NCI-H2196 (cell line): Measurements from ENCODE around the gene GABRG3.
A peak's percentile ranks its signal among the peaks of the same experiment; 100 is the strongest.

Experiments used
- DNase-seq: peaks from one replicate; lab custom pipeline; 2025; ENCODE audit not compliant: unreplicated experiment; lab: John Stamatoyannopoulos, UW

The GABRG3 gene

GRCh38 chr15:27061739-27062138 lies 90.8 kb downstream of the GABRG3 start:
- DNase-seq: no peak

DNA sequence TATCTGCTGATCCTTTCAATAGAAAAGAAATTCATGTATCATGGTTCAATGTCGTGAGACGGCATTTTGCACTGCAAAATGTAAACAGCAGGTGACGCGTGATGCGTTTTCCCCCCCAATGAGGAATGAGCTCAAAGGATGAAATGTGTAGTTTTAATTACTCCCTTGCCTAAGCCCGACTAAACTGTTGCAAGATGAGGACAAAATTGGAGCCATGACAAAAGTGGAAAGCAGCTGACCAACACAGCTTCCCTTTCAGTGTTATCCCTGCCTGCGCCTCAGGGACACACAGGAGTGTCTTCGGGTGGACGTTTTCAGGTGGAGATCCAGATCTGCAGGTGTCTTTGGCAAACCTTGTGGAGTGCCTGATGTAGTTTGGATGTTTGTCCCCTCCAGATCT lies 92.0 kb downstream of the GABRG3 start:
- DNase-seq: peak; percentile 8

DNA sequence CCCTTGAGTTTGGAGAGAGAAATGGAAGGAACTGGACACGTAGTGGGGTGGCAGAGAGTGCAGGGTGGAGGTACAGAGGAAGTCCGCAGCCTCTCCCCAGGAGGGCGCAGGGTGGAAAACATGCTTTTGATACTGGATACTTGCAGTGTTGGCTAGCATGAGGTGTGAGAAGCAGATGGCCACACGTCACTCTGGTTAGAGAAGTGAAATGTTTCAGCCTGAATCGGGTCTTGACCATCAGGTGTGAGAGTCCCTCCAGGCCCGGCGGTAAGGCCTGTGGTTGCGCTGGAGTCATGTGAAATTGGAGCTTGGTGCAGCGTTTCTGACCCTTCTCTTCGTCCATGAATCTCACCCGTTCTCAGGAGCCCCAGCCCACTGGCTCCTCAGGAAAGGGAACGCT lies 93.1 kb downstream of the GABRG3 start:
- no peak for DNase-seq

DNA sequence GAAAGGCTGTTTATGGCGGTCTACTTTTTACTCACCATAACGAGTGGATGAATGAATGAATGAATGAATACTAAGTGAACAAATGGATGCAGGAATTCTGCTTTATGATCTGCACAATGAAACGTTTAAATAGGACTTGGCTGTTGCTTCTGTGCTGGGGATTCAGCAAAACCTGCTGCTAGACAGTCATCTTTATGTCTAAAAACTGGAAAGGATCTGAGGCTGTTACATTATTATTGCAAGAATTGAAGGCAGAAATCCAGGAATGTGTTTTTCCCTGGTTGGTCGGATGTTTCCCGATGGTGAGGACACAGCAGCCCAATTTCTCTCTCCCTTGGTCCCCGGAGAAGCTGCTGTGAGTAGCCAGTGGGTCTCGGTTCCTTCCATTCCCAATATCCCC lies 94.2 kb downstream of the GABRG3 start:
- no peak for DNase-seq

GRCh38 chr15:27065785-27066184 lies 94.8 kb downstream of the GABRG3 start:
- DNase-seq: no peak

GRCh38 chr15:27066446-27066845 lies 95.5 kb downstream of the GABRG3 start:
- no peak for DNase-seq

DNA sequence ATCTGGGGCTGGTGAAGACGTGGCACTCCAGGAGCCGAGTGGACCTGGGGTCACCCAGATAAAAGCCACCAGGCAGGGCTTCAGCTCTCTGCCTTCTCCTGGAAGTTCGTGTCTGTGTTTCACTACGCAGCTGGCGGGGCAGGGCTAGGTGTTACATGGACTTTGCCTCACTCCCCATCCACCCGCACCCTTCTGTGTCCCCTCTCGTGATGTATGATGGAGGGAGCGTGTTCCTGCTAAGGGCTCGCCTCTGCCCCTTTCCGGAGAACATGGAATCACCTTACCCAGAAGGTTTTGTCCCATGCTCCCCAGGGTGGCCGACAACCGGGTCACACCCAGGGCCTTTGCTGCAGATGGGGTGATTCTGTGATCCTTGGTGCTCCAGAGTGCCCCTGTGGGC lies 96.2 kb downstream of the GABRG3 start:
- DNase-seq: no peak

- DNase-seq: peak; percentile 4
Measured at GRCh38 chr15:27070841-27071240, 99.9 kb downstream of the GABRG3 start.

GRCh38 chr15:27074179-27074578 lies 103.2 kb downstream of the GABRG3 start:
- DNase-seq: no peak

- DNase-seq: no peak
Measured at GRCh38 chr15:27077790-27078189, 106.8 kb downstream of the GABRG3 start.

GRCh38 chr15:27081676-27082418 lies 110.9 kb downstream of the GABRG3 start:
- DNase-seq: no peak

GRCh38 chr15:27082526-27082925 lies 111.5 kb downstream of the GABRG3 start:
- no peak for DNase-seq

GRCh38 chr15:27084844-27085243 lies 113.9 kb downstream of the GABRG3 start:
- DNase-seq: peak; percentile 15

- no peak for DNase-seq
Measured at GRCh38 chr15:27086149-27086548, 115.2 kb downstream of the GABRG3 start.

DNA sequence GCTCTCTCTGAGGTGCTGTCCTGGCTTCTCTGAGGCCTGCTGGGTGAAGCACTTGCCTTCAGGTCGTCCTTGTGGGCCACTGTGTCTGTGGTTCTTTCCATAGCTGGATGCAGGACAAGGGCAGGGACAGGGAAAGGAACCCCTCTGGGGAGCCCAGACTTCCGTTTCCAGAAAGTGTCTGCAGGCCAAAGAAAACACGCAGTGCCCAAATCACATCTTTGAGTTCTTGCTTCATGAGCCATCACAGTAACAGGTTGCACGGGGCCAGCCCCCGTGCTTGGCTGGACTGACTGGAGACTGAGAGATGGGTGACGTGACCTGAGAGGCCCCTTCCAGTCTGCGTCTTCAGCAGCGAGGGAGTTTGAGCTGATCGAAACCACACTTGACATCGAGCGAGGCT lies 115.8 kb downstream of the GABRG3 start:
- no peak for DNase-seq

GRCh38 chr15:27087651-27088583 lies 116.9 kb downstream of the GABRG3 start:
- DNase-seq: no peak

DNA sequence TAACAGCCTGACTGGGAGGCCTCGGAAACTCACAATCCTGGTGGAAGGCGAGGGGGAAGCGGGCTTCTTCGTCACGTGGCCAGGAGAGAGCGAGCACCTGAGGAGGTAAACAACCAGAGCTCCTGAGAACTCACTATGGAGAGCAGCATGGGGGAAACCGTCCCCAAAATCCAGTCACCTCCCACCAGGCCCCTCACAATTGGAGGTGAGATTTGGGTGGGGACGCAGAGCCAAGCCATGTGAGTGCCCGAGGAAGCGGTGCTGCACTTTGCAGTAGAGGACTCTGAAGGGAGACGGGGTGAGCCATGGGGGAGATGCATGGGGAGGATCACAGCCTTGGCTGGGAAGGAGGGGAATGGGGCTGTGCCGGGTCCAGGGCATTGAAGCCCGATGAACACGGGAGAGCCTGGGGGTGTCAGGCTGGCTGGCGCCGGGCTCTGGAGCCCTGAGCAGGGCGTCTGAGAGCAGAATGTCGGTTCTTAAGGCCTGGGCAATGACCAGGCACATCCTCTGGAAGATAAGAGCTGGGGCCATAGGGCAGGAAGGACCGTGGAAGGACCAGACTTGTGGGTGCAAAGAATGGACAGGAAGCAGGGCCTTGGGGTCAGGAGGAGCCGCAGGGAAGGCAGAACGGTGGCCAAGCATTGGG lies 117.7 kb downstream of the GABRG3 start:
- DNase-seq: no peak

DNA sequence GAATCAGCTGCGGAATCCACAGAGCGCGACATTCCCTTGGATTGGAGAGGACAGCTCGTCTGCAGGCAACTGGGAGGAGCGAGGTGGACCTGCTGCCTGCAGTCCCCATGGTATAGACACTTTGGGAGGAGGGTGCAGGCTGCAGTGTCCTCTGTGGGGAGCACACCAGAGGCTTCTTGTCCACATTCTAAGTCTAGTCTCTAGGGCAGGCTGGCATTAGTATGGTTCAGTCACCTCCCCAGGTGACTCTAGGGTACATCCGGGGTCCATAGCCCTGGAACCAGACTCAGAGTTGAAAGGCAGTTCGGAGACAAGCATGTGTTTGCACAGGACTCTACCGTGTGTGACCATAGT lies 118.2 kb downstream of the GABRG3 start:
- DNase-seq: no peak

DNA sequence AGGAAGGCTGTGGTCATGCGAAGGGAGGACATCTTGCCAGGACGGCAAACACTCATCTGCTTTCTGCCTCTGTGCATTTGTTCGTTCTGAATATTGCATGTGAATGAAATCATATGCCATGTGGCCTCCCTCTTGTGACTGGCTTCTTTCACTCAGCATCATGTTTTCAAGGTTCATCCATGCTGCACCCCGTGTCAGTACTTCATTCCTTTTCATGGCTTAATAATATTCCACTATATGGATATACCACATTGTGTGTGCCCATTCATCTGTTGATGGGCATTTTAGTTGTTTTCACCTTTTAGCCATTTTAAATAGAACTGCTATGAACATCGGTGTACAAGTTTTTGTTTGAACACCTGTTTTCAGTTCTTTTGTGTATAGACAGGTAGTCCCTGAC lies 118.7 kb downstream of the GABRG3 start:
- no peak for DNase-seq

DNA sequence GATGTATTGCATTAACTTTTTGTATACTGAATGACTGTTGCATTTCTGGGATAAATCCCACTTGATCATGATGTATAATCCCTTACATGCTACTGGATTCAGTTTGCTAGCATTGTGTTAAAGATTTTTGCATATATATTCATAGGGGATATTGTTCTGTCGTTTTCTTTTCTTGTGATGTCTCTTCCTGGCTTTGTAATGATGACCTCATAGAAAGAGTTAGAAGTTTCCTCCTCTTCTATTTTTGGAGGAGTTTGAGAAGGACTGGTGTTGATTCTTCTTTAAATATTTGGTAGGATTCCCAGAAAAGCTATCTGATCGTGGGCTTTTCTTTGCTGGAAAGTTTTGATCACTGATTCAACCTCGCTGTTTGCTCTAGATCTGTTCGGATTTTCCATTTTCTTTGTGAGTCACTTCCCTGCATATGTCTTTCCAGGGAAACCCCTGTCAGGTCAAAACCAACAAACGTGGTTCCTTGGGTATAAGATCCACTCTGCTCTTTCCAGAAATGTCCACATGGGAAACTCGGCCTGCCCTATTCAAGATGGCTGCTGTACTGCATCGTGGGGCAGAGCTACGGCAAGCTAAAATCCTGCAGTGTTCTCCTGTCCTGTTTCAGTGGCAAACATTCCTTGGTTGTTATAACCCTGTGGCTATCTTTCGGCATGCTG lies 120.4 kb downstream of the GABRG3 start:
- no peak for DNase-seq

GRCh38 chr15:27092390-27092789 lies 121.4 kb downstream of the GABRG3 start:
- DNase-seq: no peak
